Measurements from ENCODE around the gene KNOP1. TPM values are rescaled to one million over a fixed set of nuclear protein-coding genes. Genes with fewer than 3 reads are reported as not detected.
A peak's percentile ranks its signal among the peaks of the same experiment; 100 is the strongest.

Gene KNOP1
- total and polyA plus RNA-seq, 3 donors from 2014 or later = 22.4 to 26.8 (median 25.3) TPM

DNA sequence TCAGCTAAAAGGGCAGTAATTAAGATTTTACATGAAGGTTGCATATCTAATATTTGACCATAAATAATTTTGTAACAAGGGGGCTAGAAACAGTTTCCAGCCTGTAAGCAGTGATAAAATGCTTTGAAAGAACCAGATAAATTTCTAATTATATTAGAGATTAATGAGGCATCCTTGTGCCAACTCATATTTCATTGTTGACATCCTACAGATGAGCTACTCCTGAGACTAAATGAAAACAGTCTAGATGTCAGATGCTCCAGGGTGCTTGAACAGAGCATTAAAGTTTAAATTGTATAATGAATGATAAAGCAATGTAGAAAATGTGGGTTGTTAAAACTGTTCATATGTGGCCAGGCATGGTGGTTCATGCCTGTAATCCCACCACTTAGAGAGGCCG, 23.3 kb upstream of the KNOP1 start:
- Histone ChIP-seq H3K27ac (no peak overlapping the region), H3K27me3 (no peaks in the 10 kb centered on the region), H3K4me1 (no peaks in the 10 kb centered on the region), H3K4me3 (no peak overlapping the region), H3K36me3 (ENCODE audit: low read depth, missing control alignments) (no peaks in the 10 kb centered on the region), H3K9me3 (no peaks in the 10 kb centered on the region)
- no peak for TF ChIP-seq POLR2A (IDR thresholded peaks at IDR 0.05)
- TF ChIP-seq, protein P1, sequence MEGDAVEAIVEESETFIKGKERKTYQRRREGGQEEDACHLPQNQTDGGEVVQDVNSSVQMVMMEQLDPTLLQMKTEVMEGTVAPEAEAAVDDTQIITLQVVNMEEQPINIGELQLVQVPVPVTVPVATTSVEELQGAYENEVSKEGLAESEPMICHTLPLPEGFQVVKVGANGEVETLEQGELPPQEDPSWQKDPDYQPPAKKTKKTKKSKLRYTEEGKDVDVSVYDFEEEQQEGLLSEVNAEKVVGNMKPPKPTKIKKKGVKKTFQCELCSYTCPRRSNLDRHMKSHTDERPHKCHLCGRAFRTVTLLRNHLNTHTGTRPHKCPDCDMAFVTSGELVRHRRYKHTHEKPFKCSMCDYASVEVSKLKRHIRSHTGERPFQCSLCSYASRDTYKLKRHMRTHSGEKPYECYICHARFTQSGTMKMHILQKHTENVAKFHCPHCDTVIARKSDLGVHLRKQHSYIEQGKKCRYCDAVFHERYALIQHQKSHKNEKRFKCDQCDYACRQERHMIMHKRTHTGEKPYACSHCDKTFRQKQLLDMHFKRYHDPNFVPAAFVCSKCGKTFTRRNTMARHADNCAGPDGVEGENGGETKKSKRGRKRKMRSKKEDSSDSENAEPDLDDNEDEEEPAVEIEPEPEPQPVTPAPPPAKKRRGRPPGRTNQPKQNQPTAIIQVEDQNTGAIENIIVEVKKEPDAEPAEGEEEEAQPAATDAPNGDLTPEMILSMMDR (IDR thresholded peaks at IDR 0.05) = no peak
- no peak for DNase-seq
- intact Hi-C loops (cut with DNase I; ENCODE audit: low total_unique reads) = no loop called here
- WGBS, 2 donors = 92 to 94% methylated on average over 1 of the region's 1 CpG

DNA sequence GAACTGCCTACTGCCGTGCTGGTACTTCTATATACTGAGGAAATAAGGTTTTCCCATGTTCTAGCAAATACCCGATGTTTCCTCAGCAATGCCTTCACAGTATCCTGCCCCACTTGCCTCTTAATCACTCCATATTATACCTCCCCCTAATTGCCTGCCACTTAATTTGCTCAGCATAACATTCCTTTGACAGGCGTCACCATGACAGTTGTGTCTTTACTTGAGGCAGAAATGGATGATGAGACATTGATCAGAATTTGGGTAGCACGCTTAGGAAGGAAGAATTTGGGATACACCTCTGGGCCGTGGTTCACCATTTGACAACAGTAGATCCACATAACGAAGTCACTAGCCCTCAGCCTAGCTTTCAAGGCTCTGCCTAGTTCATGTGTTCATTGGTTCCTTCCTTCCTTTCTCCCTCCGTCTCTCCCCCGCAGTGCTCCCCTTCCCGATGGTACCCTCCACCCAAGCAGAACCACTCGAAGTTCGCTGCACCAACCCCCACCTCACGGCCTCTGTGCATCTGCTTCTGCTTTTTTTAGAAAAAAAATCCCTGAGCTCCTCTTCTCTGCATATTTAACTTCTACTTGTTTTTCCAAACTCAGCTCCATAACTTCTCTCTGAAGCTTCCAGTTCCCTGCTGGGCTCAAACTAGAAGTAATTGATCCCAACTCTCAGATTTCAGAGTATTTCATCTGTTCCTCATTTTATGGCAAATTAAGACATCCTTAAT, 19.4 kb upstream of the KNOP1 start:
- H3K4me1 ChIP-seq = peaks cover 8% of the 10 kb centered on the region
- H3K36me3 ChIP-seq (ENCODE audit: low read depth, missing control alignments) = no peaks in the 10 kb centered on the region
- no peak overlapping the region for H3K27ac ChIP-seq
- intact Hi-C loops (cut with DNase I; ENCODE audit: low total_unique reads) = no loop called here
- no peak for DNase-seq
- WGBS, 2 donors = 84 to 88% methylated on average over 12 of the region's 12 CpGs
- H3K27me3 ChIP-seq = no peaks in the 10 kb centered on the region
- no peaks in the 10 kb centered on the region for H3K9me3 ChIP-seq
- TF ChIP-seq, protein P1 (IDR thresholded peaks at IDR 0.05) = no peak
- TF ChIP-seq POLR2A (IDR thresholded peaks at IDR 0.05) = no peak
- no peak overlapping the region for H3K4me3 ChIP-seq

DNA sequence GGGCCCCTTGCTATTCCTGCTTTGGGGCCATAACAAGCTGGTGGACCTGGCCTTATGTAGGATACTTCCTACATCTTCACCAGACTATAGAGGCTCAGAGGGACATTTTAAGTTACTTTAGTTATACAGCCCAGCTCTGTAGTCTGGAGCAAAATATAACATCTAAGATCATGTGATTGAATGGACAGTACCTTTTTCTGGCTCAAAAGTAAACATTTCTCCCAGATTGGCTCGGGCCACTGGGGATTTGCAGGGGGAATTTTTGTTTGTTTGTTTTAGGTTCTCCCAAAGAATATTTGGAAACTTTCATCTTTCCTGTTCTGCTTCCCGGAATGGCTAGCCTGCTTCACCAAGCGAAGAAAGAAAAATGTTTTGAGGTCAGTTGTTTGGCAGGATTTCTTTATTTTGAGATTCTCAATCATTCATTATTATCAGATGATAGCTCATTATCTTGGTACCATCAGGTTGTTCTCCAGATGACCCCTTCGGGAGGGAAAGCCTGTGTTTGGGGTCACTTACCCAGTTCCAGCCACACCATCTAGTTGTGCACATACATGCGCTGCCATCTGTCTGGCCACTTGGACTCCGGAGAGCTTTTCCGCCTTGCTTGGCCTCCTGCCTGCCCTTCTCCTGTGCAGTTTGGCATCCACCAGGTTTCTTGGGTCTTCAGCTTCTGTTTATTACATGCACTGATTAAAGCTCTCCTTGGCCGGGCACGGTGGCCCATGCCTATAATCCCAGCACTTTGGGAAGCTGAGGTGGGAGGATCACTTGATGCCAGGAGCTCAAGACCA, 17.2 kb upstream of the KNOP1 start:
- no peak overlapping the region for H3K4me3 ChIP-seq
- H3K27me3 ChIP-seq = no peaks in the 10 kb centered on the region
- H3K36me3 ChIP-seq (ENCODE audit: low read depth, missing control alignments) = no peaks in the 10 kb centered on the region
- H3K9me3 ChIP-seq = no peaks in the 10 kb centered on the region
- WGBS, 2 donors = 60 to 71% methylated on average over 9 of the region's 9 CpGs
- DNase-seq = no peak
- peak overlapping the region; percentile 38 to 58 for H3K27ac ChIP-seq
- H3K4me1 ChIP-seq = peaks cover 8% of the 10 kb centered on the region
- intact Hi-C loops (cut with DNase I; ENCODE audit: low total_unique reads) = no loop called here
- no peak for TF ChIP-seq POLR2A (IDR thresholded peaks at IDR 0.05)
- TF ChIP-seq, protein P1 (IDR thresholded peaks at IDR 0.05) = no peak

DNA sequence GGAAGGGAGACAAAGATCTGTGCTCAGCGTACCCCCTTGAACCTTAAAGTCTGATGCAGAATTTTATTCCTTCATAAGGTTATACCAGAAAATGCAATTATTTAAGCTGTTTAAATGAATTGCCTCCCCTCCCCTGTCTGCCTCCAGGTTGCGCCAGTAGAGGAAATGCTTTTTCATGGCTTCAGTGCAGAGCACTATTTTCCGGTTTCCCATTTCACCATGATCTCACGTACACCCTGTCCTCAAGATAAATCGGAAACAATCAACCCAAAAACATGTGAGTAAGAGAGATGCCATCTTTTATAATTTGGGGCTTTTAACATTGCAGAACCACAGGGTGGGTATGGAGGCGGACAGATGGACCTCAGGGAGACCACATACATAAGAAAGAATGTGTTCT, 15.5 kb upstream of the KNOP1 start:
- Histone ChIP-seq H3K4me1 (peaks cover 8% of the 10 kb centered on the region), H3K27ac (no peak overlapping the region), H3K27me3 (no peaks in the 10 kb centered on the region), H3K9me3 (no peaks in the 10 kb centered on the region), H3K36me3 (ENCODE audit: low read depth, missing control alignments) (no peaks in the 10 kb centered on the region), H3K4me3 (no peak overlapping the region)
- no peak for DNase-seq
- intact Hi-C loops (cut with DNase I; ENCODE audit: low total_unique reads) = no loop called here
- 91 to 93% methylated on average over 6 of the region's 6 CpGs for WGBS, 2 donors
- no peak for TF ChIP-seq POLR2A (IDR thresholded peaks at IDR 0.05)
- TF ChIP-seq, protein P1 (IDR thresholded peaks at IDR 0.05) = no peak
